ENCODE data around the gene TBC1D21. TPM values are rescaled to one million over a fixed set of nuclear protein-coding genes. Genes with fewer than 3 reads are reported as not detected.

The TBC1D21 gene
- total RNA-seq, 4 donors from 2014 or later, result not detected

GRCh38 chr15:73899197-73900094 lies 26.1 kb downstream of the TBC1D21 start:
- no peaks in the 10 kb centered on the region for H3K4me1 ChIP-seq
- peaks cover 0 to 3% (median 0%) of the 10 kb centered on the region in 3 donors for H3K27me3 ChIP-seq
- no peak for ATAC-seq
- TF ChIP-seq CTCF (IDR thresholded peaks at IDR 0.05 in 4 of 5, conservative IDR thresholded peaks at IDR 0.05 in 1 of 5), result no peak
- no peak for TF ChIP-seq POLR2A (IDR thresholded peaks at IDR 0.05)
- in situ Hi-C loops (cut with MboI; ENCODE audit: low sequenced_read_pairs in 4 of 4) (no loop called here), intact Hi-C loops (cut with DNase I; ENCODE audit: low total_unique reads) (no loop called here)
- H3K36me3 ChIP-seq, result no peaks in the 10 kb centered on the region
- no peak overlapping the region for H3K4me3 ChIP-seq
- no peak overlapping the region for H3K27ac ChIP-seq
- no peak for DNase-seq
- no peaks in the 10 kb centered on the region for H3K9me3 ChIP-seq

- no peaks in the 10 kb centered on the region for H3K4me1 ChIP-seq
- H3K27me3 ChIP-seq, result no peaks in the 10 kb centered on the region
- TF ChIP-seq CTCF (IDR thresholded peaks at IDR 0.05 in 4 of 5, conservative IDR thresholded peaks at IDR 0.05 in 1 of 5) (no peak), POLR2A (IDR thresholded peaks at IDR 0.05) (no peak)
- in situ Hi-C loops (cut with MboI; ENCODE audit: low sequenced_read_pairs in 4 of 4) (no loop called here), intact Hi-C loops (cut with DNase I; ENCODE audit: low total_unique reads) (no loop called here)
- no peak overlapping the region for H3K27ac ChIP-seq
- DNase-seq, result no peak
- no peaks in the 10 kb centered on the region for H3K36me3 ChIP-seq
- no peaks in the 10 kb centered on the region for H3K9me3 ChIP-seq
- no peak overlapping the region for H3K4me3 ChIP-seq
- ATAC-seq, result no peak
Measured at GRCh38 chr15:73900095-73900712, 26.8 kb downstream of the TBC1D21 start.

- TF ChIP-seq CTCF (IDR thresholded peaks at IDR 0.05 in 4 of 5, conservative IDR thresholded peaks at IDR 0.05 in 1 of 5) (no peak), POLR2A (IDR thresholded peaks at IDR 0.05) (no peak)
- Histone ChIP-seq H3K4me1 (no peaks in the 10 kb centered on the region), H3K27me3 (no peaks in the 10 kb centered on the region), H3K9me3 (no peaks in the 10 kb centered on the region), H3K27ac (no peak overlapping the region), H3K36me3 (no peaks in the 10 kb centered on the region), H3K4me3 (no peak overlapping the region)
- in situ Hi-C loops (cut with MboI; ENCODE audit: low sequenced_read_pairs in 4 of 4) (no loop called here), intact Hi-C loops (cut with DNase I; ENCODE audit: low total_unique reads) (no loop called here)
- no peak for DNase-seq
- no peak for ATAC-seq
Measured at GRCh38 chr15:73901126-73901810, 27.9 kb downstream of the TBC1D21 start.

DNA sequence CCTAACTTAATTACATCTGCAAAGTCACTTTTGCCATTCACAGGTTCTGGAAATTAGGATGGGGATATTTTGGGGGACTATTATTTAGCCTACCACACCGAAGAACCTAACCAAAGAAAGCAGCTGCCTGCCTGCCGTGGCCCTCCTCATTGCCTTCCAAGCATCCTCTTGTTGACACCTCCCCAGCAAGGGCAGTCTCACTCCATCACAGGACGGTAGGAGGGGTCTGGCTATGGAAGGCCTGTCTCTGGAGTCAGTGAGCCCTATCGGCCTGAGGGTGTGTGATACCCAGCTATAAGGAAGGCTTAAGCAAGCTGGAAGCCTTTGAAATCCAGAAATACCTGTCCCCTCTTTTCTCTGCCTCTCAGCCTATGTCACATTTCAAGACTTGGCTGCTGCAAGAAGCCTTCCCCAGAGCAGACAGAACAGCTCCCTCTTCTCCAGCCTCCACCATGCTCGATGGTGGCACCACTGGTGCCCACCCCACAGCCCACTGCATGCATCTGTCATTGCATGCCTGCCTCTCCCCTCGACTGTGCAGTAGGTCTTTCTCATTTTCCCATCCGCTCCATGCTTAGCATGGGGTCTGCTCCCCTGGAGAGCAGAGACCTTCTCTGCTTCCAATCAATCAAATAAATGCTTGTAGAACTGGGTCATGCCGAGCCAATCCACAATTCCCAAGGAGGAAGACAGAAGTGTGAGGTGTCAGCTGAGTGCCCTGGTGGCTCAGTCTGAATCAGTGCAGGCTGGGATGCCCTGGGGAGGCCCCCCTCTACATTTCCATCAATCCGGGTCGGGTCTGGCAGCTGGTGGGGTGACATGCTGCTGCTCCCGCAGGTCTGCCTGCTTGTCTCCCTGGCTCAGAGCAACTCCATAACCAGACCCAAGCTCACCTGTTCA lies 29.0 kb downstream of the TBC1D21 start:
- DNase-seq, result no peak
- Histone ChIP-seq H3K36me3 (no peaks in the 10 kb centered on the region), H3K4me3 (no peak overlapping the region), H3K27ac (no peak overlapping the region), H3K27me3 (no peaks in the 10 kb centered on the region), H3K9me3 (no peaks in the 10 kb centered on the region), H3K4me1 (no peaks in the 10 kb centered on the region)
- intact Hi-C loops (cut with DNase I; ENCODE audit: low total_unique reads), result no loop called here
- no peak for ATAC-seq
- in situ Hi-C loops (cut with MboI; ENCODE audit: low sequenced_read_pairs in 4 of 4), result no loop called here
- TF ChIP-seq POLR2A (IDR thresholded peaks at IDR 0.05) (no peak), CTCF (IDR thresholded peaks at IDR 0.05 in 4 of 5, conservative IDR thresholded peaks at IDR 0.05 in 1 of 5) (no peak)

All from gastrocnemius medialis (tissue), 4 donors.